Camera-type eye (tissue), 1 donor: ENCODE data around the gene CCT3. TPM values are rescaled to one million over a fixed set of nuclear protein-coding genes. Genes with fewer than 3 reads are reported as not detected.

Experiments used
- total RNA-seq: library from RNA; depleted of rRNA; stranded (reverse); fragments of >200 nt; gene quantifications from one replicate; pipeline ENCODE4 v1.2.3, GENCODE V29; 2014

Gene CCT3
- total RNA-seq: 259 TPM

DNA sequence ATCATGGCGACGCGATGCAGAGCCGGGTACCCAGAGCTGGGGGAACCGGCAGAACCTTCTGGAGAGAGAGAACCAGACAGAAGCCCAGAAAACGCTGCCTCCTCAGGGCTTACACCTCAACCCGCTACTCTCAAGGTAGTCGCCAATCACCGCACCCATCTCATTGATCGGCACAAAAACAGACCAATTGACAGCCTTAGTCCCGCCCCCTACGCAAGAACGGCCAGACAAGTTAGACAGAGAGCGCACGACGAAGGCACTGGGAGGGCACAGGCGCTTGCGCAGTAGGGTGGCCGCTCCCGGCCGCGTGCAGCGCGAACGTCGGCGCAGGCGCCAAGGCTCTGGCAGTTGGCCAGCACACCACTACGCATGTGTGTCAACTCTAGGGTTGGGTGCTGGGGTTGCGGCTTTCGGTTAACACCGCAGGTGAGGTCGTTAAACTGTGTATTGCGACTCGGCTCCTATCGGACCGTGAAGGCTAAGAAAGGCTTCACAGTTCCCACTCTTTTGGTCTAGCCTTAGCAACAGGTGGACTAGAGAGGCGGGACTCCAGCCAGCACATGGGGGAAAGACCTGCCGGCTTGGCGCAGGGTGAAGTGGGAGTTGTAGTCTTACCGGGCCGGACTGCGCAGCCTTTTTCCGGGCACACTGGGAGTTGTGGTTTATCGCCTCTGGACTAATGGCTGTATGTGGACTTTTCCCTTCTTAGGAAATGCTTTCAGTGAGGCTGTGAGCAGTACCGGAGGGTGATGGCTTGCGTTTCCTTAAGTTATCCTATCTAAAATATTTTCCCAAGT lies at the start of gene CCT3, which contains the start of gene TSACC:
TSS of gene CCT3 (minus strand) at position 113 of the 797 bp plus-strand sequence. CDS start at position 5, 108 bp downstream.
TSS of gene TSACC (plus strand) at position 347 of the 797 bp plus-strand sequence. CDS start 1,232 bp downstream, outside the sequence.

DNA sequence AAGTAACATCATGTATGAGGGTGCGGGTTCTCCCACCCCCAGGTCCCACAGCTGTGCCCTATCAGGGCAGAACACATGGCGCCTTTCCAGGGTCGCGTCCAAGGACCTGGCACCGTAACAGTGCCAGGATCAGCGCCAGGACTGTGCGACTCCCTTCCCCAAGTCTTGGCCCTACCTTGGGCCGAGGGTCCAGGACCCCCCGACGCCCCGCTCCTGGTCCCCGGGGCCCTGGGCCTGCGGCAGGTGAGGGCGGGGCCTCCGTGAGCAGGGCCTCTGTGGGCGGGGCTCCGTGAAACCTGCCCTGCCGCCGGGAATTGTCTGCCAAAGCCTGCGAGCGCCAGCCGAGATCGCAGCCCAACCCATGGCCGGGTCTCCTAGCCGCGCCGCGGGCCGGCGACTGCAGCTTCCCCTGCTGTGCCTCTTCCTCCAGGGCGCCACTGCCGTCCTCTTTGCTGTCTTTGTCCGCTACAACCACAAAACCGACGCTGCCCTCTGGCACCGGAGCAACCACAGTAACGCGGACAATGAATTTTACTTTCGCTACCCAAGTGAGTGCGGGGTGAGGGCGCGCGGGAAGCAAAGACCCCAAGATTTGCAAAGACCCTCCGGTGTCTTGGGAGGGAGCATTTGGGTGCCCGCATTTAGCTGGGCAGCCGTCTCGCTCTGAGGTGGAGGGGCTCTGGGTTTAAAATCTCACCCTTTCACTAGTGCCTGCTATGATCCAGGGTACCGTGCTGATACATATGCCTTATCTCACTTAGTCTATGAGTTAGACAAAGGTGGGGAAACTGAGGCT lies 31.0 kb upstream of the CCT3 start, which contains the start of gene RHBG:
TSS of gene RHBG (plus strand) at position 323 of the 796 bp plus-strand sequence. CDS start at position 362, 39 bp downstream.

DNA sequence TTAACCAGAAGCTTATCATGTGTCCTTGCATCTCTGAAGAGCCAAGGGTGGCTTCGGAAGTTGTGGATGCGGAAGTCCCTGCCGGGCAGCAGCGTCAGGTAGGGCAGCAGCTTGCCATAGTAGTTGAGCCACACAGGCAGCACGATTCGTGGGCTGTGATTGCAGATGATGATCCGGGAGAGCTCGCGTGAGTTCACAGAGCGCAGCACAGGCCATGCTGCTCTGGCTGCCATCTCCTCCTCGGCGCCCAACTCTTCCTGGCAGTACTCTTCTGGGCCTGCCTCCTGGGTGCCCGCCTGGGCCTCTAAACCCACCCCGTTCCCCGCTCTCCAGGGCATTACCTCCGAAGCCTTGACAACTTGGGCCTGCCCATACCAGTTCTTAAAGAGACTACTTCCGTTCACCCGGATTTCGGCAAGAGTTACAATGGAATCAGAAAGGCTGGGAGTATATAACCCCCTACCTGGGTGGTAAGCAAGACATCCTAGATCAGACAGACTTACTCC lies 39.2 kb downstream of the CCT3 start, which contains the start of gene VHLL:
TSS of gene VHLL (minus strand) at position 456 of the 506 bp plus-strand sequence. CDS start at position 338, 118 bp downstream.

DNA sequence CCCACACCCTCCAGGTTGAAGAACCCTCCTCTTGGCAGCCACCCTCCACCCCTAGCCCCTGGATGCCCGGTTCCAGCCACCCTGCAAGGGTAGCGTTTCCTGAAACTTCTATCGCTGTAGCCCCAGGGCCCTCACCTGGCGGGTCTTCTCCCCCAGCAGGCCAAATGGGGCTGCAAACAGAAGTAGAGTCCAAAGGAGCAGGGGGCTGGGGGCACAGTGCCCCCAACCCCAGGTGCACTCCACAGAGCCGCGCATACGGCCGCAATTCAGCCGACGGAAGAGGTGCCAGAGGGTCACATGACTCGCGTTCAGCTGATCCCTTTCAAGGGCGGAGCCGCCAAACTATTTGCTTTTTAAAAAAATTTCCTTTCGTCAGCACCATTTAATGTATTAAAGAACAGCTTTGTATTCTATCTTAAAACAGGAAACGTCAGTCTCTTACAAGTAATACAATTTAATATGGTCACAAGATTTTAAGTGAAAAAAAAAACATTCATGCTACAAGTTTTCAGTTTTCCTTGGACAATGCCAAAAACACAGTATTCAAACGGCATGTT lies 42.6 kb downstream of the CCT3 start, which contains the start of gene GLMP:
TSS of gene GLMP (minus strand) at position 289 of the 557 bp plus-strand sequence. CDS start at position 255, 34 bp downstream.

DNA sequence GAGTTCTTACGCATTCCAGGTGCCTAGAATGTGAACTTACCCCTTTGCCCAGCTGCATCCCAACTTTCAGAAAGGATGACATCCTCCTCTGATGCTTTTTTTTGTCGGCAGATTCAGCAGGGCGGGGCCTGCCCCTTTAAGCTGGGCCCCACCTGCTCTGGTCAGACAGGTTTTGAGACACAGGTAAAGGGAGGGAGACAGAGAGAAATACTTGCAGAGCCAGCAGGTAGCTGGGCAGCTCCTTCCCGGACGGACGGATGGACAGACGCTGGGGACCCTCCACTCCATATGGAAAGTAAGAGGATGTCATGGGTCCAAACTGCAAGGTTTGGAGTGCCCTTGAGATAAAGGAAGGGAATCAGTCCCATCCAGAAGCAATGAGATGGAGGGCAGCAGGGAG lies 54.0 kb downstream of the CCT3 start, which contains the start of gene TMEM79:
TSS of gene TMEM79 (plus strand) at position 214 of the 400 bp plus-strand sequence. CDS start 902 bp downstream, outside the sequence.

DNA sequence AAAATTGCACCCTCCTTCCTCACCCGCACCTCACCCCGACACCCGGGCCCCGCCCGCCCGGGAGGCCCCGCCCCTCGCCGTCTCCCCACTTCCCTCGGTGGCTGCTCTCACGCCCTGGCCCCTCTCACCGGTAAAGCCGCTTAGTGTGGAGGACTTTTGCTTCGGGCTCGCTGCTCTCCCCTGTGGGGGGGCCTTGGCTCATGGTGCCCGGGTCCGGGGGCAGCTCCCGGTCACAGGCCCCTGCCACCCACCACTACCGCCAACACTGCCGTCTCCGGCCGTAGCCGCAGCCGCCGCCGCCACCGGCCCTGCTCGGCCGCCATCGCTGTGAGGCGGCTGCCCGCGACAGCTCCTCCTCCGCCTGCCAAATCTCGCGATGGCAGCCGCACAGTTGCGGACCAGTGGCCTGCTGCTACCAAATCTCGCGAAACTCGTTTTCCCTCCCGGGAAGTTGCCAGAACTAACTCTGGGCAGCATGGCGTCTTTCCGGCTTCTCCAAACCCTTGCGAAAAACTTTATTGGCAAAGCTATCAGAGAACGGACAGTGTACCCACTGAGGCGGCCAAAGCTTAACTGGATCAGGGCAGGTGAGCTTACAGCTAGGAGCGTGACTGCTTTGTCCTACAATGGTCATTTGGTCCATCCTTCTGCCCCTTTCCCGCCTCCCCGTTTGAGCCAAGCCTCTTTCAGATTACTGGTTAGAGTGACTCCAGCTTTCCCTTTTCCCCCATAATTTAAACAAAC lies 55.4 kb downstream of the CCT3 start, which contains the start of gene SMG5:
TSS of gene SMG5 (minus strand) at position 347 of the 744 bp plus-strand sequence. CDS start at position 202, 145 bp downstream.

Other genes with a start within 250 kb of the CCT3 start
- 201 TPM for gene LMNA, start 223.6 kb downstream of the CCT3 start, total RNA-seq
- gene SEMA4A, start 184.7 kb downstream of the CCT3 start, total RNA-seq: 12.1 TPM
- 16.4 TPM for gene SLC25A44, start 144.2 kb downstream of the CCT3 start, total RNA-seq
- gene PMF1, start 125.3 kb downstream of the CCT3 start, total RNA-seq: 47.1 TPM
- gene BGLAP, start 96.1 kb downstream of the CCT3 start, total RNA-seq: 1.5 TPM
- 4.6 TPM for gene PAQR6, start 90.2 kb downstream of the CCT3 start, total RNA-seq
- 63.6 TPM for gene SMG5, start 55.5 kb downstream of the CCT3 start, total RNA-seq
- gene TMEM79, start 54.0 kb downstream of the CCT3 start, total RNA-seq: 3.7 TPM
- 16.9 TPM for gene GLMP, start 42.6 kb downstream of the CCT3 start, total RNA-seq
- gene VHLL, start 39.0 kb downstream of the CCT3 start, total RNA-seq: not detected
- not detected for gene TSACC, start 234 bp upstream of the CCT3 start, total RNA-seq
- gene RHBG, start 30.9 kb upstream of the CCT3 start, total RNA-seq: not detected
- 27.3 TPM for gene MEF2D, start 162.5 kb upstream of the CCT3 start, total RNA-seq
- gene IQGAP3, start 234.3 kb upstream of the CCT3 start, total RNA-seq: 8.4 TPM
- not detected for gene TTC24, start 241.4 kb upstream of the CCT3 start, total RNA-seq